ENCODE results near the gene CACNA2D3. TPM values are rescaled to one million over a fixed set of nuclear protein-coding genes. Genes with fewer than 3 reads are reported as not detected.

CACNA2D3 gene
- total RNA-seq, 4 donors from 2014 or later = 0.83 to 5.0 (median 2.5) TPM

GRCh38 chr3:54326951-54327350 lies 204.6 kb downstream of the CACNA2D3 start:
- Histone ChIP-seq H3K27ac (no peak overlapping the region), H3K4me3 (no peak overlapping the region), H3K9me3 (no peaks in the 10 kb centered on the region), H3K4me1 (no peaks in the 10 kb centered on the region), H3K27me3 (peaks cover 0 to 3% of the 10 kb centered on the region in 2 donors), H3K36me3 (no peaks in the 10 kb centered on the region)
- TF ChIP-seq POLR2A (IDR thresholded peaks at IDR 0.05) = no peak
- TF ChIP-seq CTCF (IDR thresholded peaks at IDR 0.05) = no peak
- no peak for DNase-seq
- intact Hi-C loops (cut with DNase I; ENCODE audit: low total_unique reads) = no loop called here

- H3K27me3 ChIP-seq = no peaks in the 10 kb centered on the region
- intact Hi-C loops (cut with DNase I; ENCODE audit: low total_unique reads) = no loop called here
- TF ChIP-seq POLR2A (IDR thresholded peaks at IDR 0.05) = no peak
- TF ChIP-seq CTCF (IDR thresholded peaks at IDR 0.05) = no peak
- no peaks in the 10 kb centered on the region for H3K36me3 ChIP-seq
- H3K4me3 ChIP-seq = no peak overlapping the region
- H3K4me1 ChIP-seq = no peaks in the 10 kb centered on the region
- H3K27ac ChIP-seq = no peak overlapping the region
- H3K9me3 ChIP-seq = no peaks in the 10 kb centered on the region
- no peak for DNase-seq
Measured at GRCh38 chr3:54331341-54331740, 209.0 kb downstream of the CACNA2D3 start.

- no peak overlapping the region for H3K4me3 ChIP-seq
- no peak for DNase-seq
- H3K9me3 ChIP-seq = no peaks in the 10 kb centered on the region
- H3K27me3 ChIP-seq = no peaks in the 10 kb centered on the region
- intact Hi-C loops (cut with DNase I; ENCODE audit: low total_unique reads) = no loop called here
- H3K27ac ChIP-seq = no peak overlapping the region
- TF ChIP-seq CTCF (IDR thresholded peaks at IDR 0.05) = no peak
- TF ChIP-seq POLR2A (IDR thresholded peaks at IDR 0.05) = no peak
- H3K36me3 ChIP-seq = no peaks in the 10 kb centered on the region
- no peaks in the 10 kb centered on the region for H3K4me1 ChIP-seq
Measured at GRCh38 chr3:54337846-54338245, 215.5 kb downstream of the CACNA2D3 start.

- Histone ChIP-seq H3K4me1 (no peaks in the 10 kb centered on the region), H3K36me3 (no peaks in the 10 kb centered on the region), H3K9me3 (no peaks in the 10 kb centered on the region), H3K27ac (no peak overlapping the region), H3K4me3 (no peak overlapping the region), H3K27me3 (no peaks in the 10 kb centered on the region)
- DNase-seq = no peak
- no peak for TF ChIP-seq CTCF (IDR thresholded peaks at IDR 0.05)
- TF ChIP-seq POLR2A (IDR thresholded peaks at IDR 0.05) = no peak
- intact Hi-C loops (cut with DNase I; ENCODE audit: low total_unique reads) = no loop called here
Measured at GRCh38 chr3:54339608-54340007, 217.3 kb downstream of the CACNA2D3 start.

GRCh38 chr3:54341811-54342210 lies 219.5 kb downstream of the CACNA2D3 start:
- no peaks in the 10 kb centered on the region for H3K27me3 ChIP-seq
- no peaks in the 10 kb centered on the region for H3K36me3 ChIP-seq
- H3K9me3 ChIP-seq = no peaks in the 10 kb centered on the region
- H3K4me1 ChIP-seq = no peaks in the 10 kb centered on the region
- TF ChIP-seq CTCF (IDR thresholded peaks at IDR 0.05) (no peak), POLR2A (IDR thresholded peaks at IDR 0.05) (no peak)
- H3K27ac ChIP-seq = no peak overlapping the region
- DNase-seq = no peak
- intact Hi-C loops (cut with DNase I; ENCODE audit: low total_unique reads) = no loop called here
- H3K4me3 ChIP-seq = no peak overlapping the region

Measured in uterus (tissue), 4 donors.